Iris pigment epithelial cell (primary cell): Measurements from ENCODE around the gene TRIM62.
A peak's percentile ranks its signal among the peaks of the same experiment; 100 is the strongest.

Source experiments
- DNase-seq: peaks from one replicate; pipeline ENCODE4 v3.0.0-alpha.2; 2011; ENCODE audit warnings: low read depth

TRIM62 gene

GRCh38 chr1:33097762-33098161, 84.1 kb downstream of the TRIM62 start:
- DNase-seq = no peak

- peak; percentile 74 for DNase-seq
Observed at GRCh38 chr1:33097137-33097611, 84.7 kb downstream of the TRIM62 start.

- peak; percentile 76 for DNase-seq
Observed at GRCh38 chr1:33096363-33097005, 85.4 kb downstream of the TRIM62 start.
